DND-41 (cell line): ENCODE measurements around the gene RAB30.
"Not testable (repeated sequence)": the region's sequence is repeated elsewhere in the genome, so short reads cannot be mapped to it uniquely, and the experiment has no call there.

Experiments
- ATAC-seq: fragments of 200-7000 bp; cut with Tn5 transposase; 3 replicates; pipeline ENCODE4 v1.9.1; 2021; ENCODE audit warnings: low read depth; ENCODE audit not compliant: insufficient read depth
- DNase-seq: peaks from one replicate; pipeline ENCODE4 v3.0.0-alpha.2; 2020
- H2AFZ ChIP-seq: 2 replicates; pipeline ENCODE4 v1.6.0; 2012; ENCODE audit warnings: low read depth, low read length
- H3K27ac ChIP-seq: 2 replicates; pipeline ENCODE4 v1.5.1; 2012; ENCODE audit warnings: low read length, inconsistent platforms
- H3K27me3 ChIP-seq: fragments of 200-600 bp; sonication (generic); 2 replicates; pipeline ENCODE4 v1.6.0; 2012; ENCODE audit warnings: low read length, mild to moderate bottlenecking, inconsistent platforms; ENCODE audit not compliant: insufficient read depth, poor library complexity
- H3K36me3 ChIP-seq: 2 replicates; pipeline ENCODE4 v1.5.1; 2012; ENCODE audit warnings: low read length, inconsistent platforms; ENCODE audit not compliant: insufficient read depth
- H3K4me1 ChIP-seq: 2 replicates; pipeline ENCODE4 v1.5.1; 2012; ENCODE audit warnings: mild to moderate bottlenecking, low read length; ENCODE audit not compliant: insufficient read depth
- H3K4me2 ChIP-seq: 2 replicates; pipeline ENCODE4 v1.6.0; 2012; ENCODE audit warnings: mild to moderate bottlenecking, moderate library complexity, low read length, inconsistent platforms; ENCODE audit not compliant: insufficient read depth
- H3K4me3 ChIP-seq, 2 experiments: fragments of 200-600 bp in 1 of 2; shearing (Covaris generic) in 1 of 2; 2 replicates each; pipeline ENCODE4 v1.5.1; 2012 to 2016; ENCODE audit warnings: inconsistent platforms in 2 of 2, low read length in 2 of 2, mild to moderate bottlenecking in 2 of 2, low read depth in 1 of 2, moderate library complexity in 1 of 2
- H3K79me2 ChIP-seq: 2 replicates; pipeline ENCODE4 v1.6.0; 2012; ENCODE audit warnings: low read length, inconsistent platforms; ENCODE audit not compliant: insufficient read depth
- H3K9ac ChIP-seq: 2 replicates; pipeline ENCODE4 v1.6.0; 2012; ENCODE audit warnings: low read depth, mild to moderate bottlenecking, inconsistent platforms, low read length, moderate library complexity
- H3K9me3 ChIP-seq: 2 replicates; pipeline ENCODE4 v1.5.1; 2012; ENCODE audit warnings: low read length, moderate library complexity, mild to moderate bottlenecking, inconsistent platforms; ENCODE audit not compliant: insufficient read depth, severe bottlenecking
- H4K20me1 ChIP-seq: 2 replicates; pipeline ENCODE4 v1.6.0; 2012; ENCODE audit warnings: low read length; ENCODE audit not compliant: insufficient read depth
- CTCF ChIP-seq: IDR thresholded peaks from 2 replicates; pipeline ENCODE4 v1.5.1; 2012; ENCODE audit warnings: borderline replicate concordance, low read length, moderate library complexity, mild to moderate bottlenecking; ENCODE audit not compliant: poor library complexity, severe bottlenecking; ENCODE audit errors: extremely low read depth
- EZH2 ChIP-seq: IDR thresholded peaks from 3 replicates; pipeline ENCODE4 v1.6.1; 2012; ENCODE audit warnings: borderline replicate concordance, low read depth, mild to moderate bottlenecking, moderate library complexity, low read length, inconsistent platforms; ENCODE audit not compliant: severe bottlenecking

The RAB30 gene

GRCh38 chr11:82945682-82946081 is 126.0 kb downstream of the RAB30 start:
- Histone ChIP-seq H3K36me3 (no peaks in the 10 kb centered on the region), H3K9me3 (peaks cover 3% of the 10 kb centered on the region), H3K79me2 (no peaks in the 10 kb centered on the region), H2AFZ (no peak overlapping the region), H3K4me3 (no peak overlapping the region), H3K27me3 (no peaks in the 10 kb centered on the region), H3K27ac (no peak overlapping the region), H4K20me1 (no peaks in the 10 kb centered on the region), H3K4me1 (no peaks in the 10 kb centered on the region), H3K9ac (no peak overlapping the region), H3K4me2 (no peak overlapping the region)
- TF ChIP-seq EZH2 (no peak), CTCF (no peak)
- DNase-seq (no peak), ATAC-seq (no peak)

GRCh38 chr11:82945041-82945440 is 126.7 kb downstream of the RAB30 start:
- not testable (repeated sequence) for H3K9ac ChIP-seq, H4K20me1 ChIP-seq, H3K27ac ChIP-seq, H2AFZ ChIP-seq, H3K4me2 ChIP-seq, H3K4me1 ChIP-seq, H3K4me3 ChIP-seq, H3K36me3 ChIP-seq, H3K79me2 ChIP-seq, DNase-seq, H3K27me3 ChIP-seq, H3K9me3 ChIP-seq, ATAC-seq

- no peaks in the 10 kb centered on the region for H4K20me1 ChIP-seq
- H3K9me3 ChIP-seq = no peaks in the 10 kb centered on the region
- no peak overlapping the region for H3K27ac ChIP-seq
- no peak overlapping the region for H2AFZ ChIP-seq
- H3K79me2 ChIP-seq = no peaks in the 10 kb centered on the region
- no peaks in the 10 kb centered on the region for H3K36me3 ChIP-seq
- H3K4me2 ChIP-seq = no peak overlapping the region
- TF ChIP-seq CTCF (no peak), EZH2 (no peak)
- no peak for ATAC-seq
- H3K9ac ChIP-seq = no peak overlapping the region
- DNase-seq = no peak
- H3K4me1 ChIP-seq = no peaks in the 10 kb centered on the region
- no peaks in the 10 kb centered on the region for H3K27me3 ChIP-seq
- H3K4me3 ChIP-seq = no peak overlapping the region
Observed at GRCh38 chr11:82944198-82944597, 127.5 kb downstream of the RAB30 start.

GRCh38 chr11:82943430-82943829 is 128.3 kb downstream of the RAB30 start:
- H3K27me3 ChIP-seq, H4K20me1 ChIP-seq, H3K4me2 ChIP-seq, H2AFZ ChIP-seq, H3K4me3 ChIP-seq, DNase-seq, H3K79me2 ChIP-seq, H3K4me1 ChIP-seq, H3K27ac ChIP-seq, ATAC-seq, H3K9me3 ChIP-seq, H3K9ac ChIP-seq, H3K36me3 ChIP-seq: not testable (repeated sequence)

GRCh38 chr11:82942376-82942775 is 129.3 kb downstream of the RAB30 start:
- no peak overlapping the region for H3K4me3 ChIP-seq
- H3K36me3 ChIP-seq = no peaks in the 10 kb centered on the region
- H3K79me2 ChIP-seq = no peaks in the 10 kb centered on the region
- H2AFZ ChIP-seq = no peak overlapping the region
- H4K20me1 ChIP-seq = no peaks in the 10 kb centered on the region
- no peak for ATAC-seq
- no peak overlapping the region for H3K9ac ChIP-seq
- no peaks in the 10 kb centered on the region for H3K9me3 ChIP-seq
- no peaks in the 10 kb centered on the region for H3K4me1 ChIP-seq
- TF ChIP-seq CTCF (no peak), EZH2 (no peak)
- no peak for DNase-seq
- H3K27me3 ChIP-seq = no peaks in the 10 kb centered on the region
- H3K4me2 ChIP-seq = no peak overlapping the region
- H3K27ac ChIP-seq = no peak overlapping the region
